Fibroblast of the aortic adventitia (primary cell): Measurements from ENCODE around the gene FXYD1. TPM values are rescaled to one million over a fixed set of nuclear protein-coding genes. Genes with fewer than 3 reads are reported as not detected.
"Not testable (repeated sequence)": the region's sequence is repeated elsewhere in the genome, so short reads cannot be mapped to it uniquely, and the experiment has no call there.

Source experiments
- DNase-seq: peaks from one replicate; pipeline ENCODE4 v3.0.0-alpha.2; 2010; ENCODE audit warnings: low read depth
- H3K4me3 ChIP-seq: 2 replicates; pipeline ENCODE4 v1.5.1; 2011; ENCODE audit warnings: low read depth, mild to moderate bottlenecking, control low read depth, low read length, moderate library complexity
- CTCF ChIP-seq: IDR thresholded peaks from 2 replicates; pipeline ENCODE4 v1.5.1; 2011; ENCODE audit warnings: mild to moderate bottlenecking, low read length, control low read depth, inconsistent platforms; ENCODE audit not compliant: insufficient read depth
- total RNA-seq: library from RNA; depleted of rRNA; stranded (reverse); fragments of >200 nt; gene quantifications from 2 replicates; pipeline ENCODE4 v1.2.3, GENCODE V29; 2012; ENCODE audit warnings: low replicate concordance

Gene FXYD1
- total RNA-seq, 1 donor, result 6.5 TPM

GRCh38 chr19:35094656-35095055 is 44.0 kb upstream of the FXYD1 start:
- H3K4me3 ChIP-seq, result no peak overlapping the region
- DNase-seq, result no peak
- TF ChIP-seq CTCF, result no peak

DNA sequence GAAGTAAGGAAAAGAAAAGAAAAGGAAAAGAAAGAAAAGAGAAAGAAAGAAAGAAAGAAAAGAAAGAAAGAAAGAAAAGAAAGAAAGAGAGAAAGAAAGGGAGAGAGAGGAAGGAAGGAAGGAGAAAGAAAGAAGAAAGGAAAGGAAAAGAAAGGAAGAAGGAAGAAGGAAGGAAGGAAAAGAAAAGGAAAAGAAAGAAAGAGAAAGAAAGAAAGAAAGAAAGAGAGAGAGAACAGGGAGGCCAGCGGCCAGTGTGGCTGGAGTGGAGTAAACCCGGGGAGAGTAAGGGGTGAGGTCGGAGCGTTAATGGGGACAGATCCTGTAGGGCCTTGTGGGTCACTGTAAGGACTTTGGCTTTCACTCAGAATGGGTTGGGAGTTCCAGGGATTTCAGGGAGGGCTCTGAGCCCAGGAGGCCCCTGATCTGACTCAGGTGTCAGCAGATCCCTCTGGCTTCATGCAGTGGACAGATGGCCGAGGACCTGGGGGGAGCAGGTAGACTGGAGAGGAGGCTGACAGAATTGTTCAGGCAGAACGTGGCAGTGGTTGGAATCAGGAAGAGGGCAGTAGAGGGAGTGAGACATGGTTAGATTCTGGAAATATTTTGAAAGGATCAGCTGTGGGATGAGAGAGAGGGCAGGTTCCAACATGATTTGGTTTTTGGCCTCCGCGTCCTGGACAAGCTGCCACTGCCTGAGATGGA is 42.8 kb upstream of the FXYD1 start:
- no peak for DNase-seq
- H3K4me3 ChIP-seq, result no peak overlapping the region
- TF ChIP-seq CTCF, result no peak

GRCh38 chr19:35098413-35099049 is 40.1 kb upstream of the FXYD1 start:
- H3K4me3 ChIP-seq, result no peak overlapping the region
- DNase-seq, result no peak
- TF ChIP-seq CTCF, result no peak

DNA sequence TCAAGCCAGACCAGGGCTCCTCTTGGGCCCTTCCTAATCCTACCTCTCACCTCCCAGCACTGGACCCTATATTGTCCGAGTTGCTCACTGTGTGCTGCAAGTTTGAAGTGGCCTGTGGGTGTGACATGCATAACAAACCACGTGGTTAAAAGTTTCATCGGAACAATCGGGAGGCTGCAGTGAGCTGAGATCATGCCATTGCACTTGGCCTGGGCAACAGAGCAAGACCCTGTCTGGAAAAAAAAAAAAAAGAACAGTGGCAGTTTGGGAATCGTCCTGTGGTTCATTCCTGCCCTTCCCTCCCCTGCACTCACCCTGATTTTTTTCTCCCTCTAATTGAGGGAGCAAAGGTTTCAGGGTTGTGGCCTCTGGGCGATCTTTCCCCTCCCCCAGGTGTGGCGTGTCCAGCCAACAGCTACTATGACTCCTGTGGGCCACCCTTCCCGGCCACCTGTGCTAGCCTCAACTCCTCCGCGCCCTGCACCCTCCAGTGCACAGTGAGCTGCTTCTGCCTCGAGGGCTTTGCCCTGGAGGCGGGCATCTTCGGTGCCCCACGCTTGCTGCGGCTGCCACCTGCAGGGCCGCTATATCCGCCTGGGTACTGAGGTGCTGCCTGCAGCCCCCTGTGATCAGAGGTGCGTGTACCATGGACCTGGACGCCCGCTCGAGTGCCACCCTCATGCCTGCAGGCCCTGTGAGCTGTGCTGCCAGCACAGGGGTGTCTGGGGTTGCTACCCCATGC is 39.3 kb upstream of the FXYD1 start:
- TF ChIP-seq CTCF, result no peak
- no peak overlapping the region for H3K4me3 ChIP-seq
- no peak for DNase-seq

DNA sequence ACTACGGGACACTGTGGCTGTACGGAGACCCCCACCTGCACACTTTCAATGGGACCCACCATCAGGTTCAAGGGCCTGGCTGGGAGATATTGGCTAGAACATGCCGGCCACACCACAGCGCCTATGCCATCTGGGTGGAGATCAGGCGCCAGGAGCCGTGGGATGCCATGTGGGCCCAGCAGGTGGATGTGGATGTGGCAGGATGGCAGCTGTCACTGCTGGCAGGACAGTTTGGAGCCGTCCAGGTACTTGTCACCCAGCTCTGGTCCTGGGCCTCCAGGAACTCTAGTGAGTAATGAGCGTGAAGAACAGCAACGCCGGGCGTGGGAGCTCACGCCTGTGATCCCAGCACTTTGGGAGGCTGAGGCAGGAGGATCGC is 38.7 kb upstream of the FXYD1 start:
- TF ChIP-seq CTCF, result no peak
- no peak overlapping the region for H3K4me3 ChIP-seq
- DNase-seq, result no peak

GRCh38 chr19:35100588-35101533 is 37.8 kb upstream of the FXYD1 start:
- no peak for DNase-seq
- no peak for TF ChIP-seq CTCF
- no peak overlapping the region for H3K4me3 ChIP-seq

DNA sequence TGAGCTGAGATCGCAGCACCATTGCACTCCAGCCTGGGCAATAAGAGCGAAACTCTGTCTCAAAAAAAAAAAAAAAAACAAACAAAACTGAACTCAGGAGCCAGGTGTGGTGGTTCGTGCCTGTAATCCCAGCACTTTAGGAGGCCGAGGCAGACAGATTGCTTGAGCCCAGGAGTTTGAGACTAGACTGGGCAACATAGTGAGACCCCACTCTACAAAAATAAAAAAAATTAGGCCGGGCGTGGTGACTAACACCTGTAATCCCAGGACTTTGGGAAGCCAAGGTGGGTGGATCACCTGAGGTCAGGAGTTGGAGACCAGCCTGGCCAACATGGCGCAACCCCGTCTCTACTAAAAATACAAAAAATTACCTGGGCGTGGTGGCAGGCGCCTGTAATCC is 36.7 kb upstream of the FXYD1 start:
- not testable (repeated sequence) for DNase-seq, H3K4me3 ChIP-seq

GRCh38 chr19:35103614-35104013 is 35.0 kb upstream of the FXYD1 start:
- not testable (repeated sequence) for DNase-seq

More at GRCh38 chr19:35103614-35104013, 35.0 kb upstream of the FXYD1 start:
- H3K4me3 ChIP-seq, result not testable (repeated sequence)
